ENCODE measurements around the gene CCNB2. TPM values are rescaled to one million over a fixed set of nuclear protein-coding genes. Genes with fewer than 3 reads are reported as not detected.

Gene CCNB2
- total and polyA plus RNA-seq, 9 of the 15 experiments (the other 6 are each of a cell fraction or from before 2014, with no cell fraction given): 84.8 to 266 (median 124) TPM

GRCh38 chr15:59069430-59069829 is 35.5 kb upstream of the CCNB2 start (continued):
- TF ChIP-seq FOXK1 (CRISPR knock-in tag; IDR thresholded peaks at IDR 0.05; ENCODE audit: borderline replicate concordance) (no peak), NELFE (IDR thresholded peaks at IDR 0.05; ENCODE audit: insufficient read depth, insufficient read length) (no peak), ZNF347 (CRISPR knock-in tag; IDR thresholded peaks at IDR 0.05; ENCODE audit: low read depth) (no peak), IRF1 (CRISPR knock-in tag; IDR thresholded peaks at IDR 0.05; ENCODE audit: borderline replicate concordance) (no peak), SRSF7 (optimal IDR thresholded peaks at IDR 0.05; ENCODE audit: low read depth, low read length) (no peak), ZNF354B (CRISPR knock-in tag; IDR thresholded peaks at IDR 0.05) (no peak)

- Histone ChIP-seq H3K4me2 (ENCODE audit: insufficient read depth, low read length) (no peak overlapping the region), H3K79me2 (ENCODE audit: control insufficient read depth, insufficient read depth, low read length) (no peaks in the 10 kb centered on the region), H2AFZ (ENCODE audit: low read depth, low read length) (no peak overlapping the region), H3K27me3 (ENCODE audit: control insufficient read depth in 2 of 2, insufficient read depth in 2 of 2, low read length in 2 of 2) (no peaks in the 10 kb centered on the region), H3K4me1 (replicated peaks in 1 of 2; ENCODE audit: control insufficient read depth in 2 of 2, insufficient read depth in 2 of 2, low read length in 2 of 2) (no peaks in the 10 kb centered on the region), H3K9me1 (ENCODE audit: control insufficient read depth, insufficient read depth, low read length) (no peaks in the 10 kb centered on the region), H3K36me3 (ENCODE audit: control insufficient read depth, insufficient read depth, low read length) (peaks cover 46% of the 10 kb centered on the region; the same call in 2 of the 3 replicates), H3K27ac (ENCODE audit: extremely low read depth, low read depth, low read length) (no peak overlapping the region), H3K9me3 (replicated peaks; ENCODE audit: control insufficient read depth, insufficient read depth, low read depth, low read length) (no peaks in the 10 kb centered on the region), H4K20me1 (replicated peaks; ENCODE audit: control insufficient read depth, insufficient read depth, low read length) (no peaks in the 10 kb centered on the region), H3K9ac (ENCODE audit: insufficient read depth in 1 of 2, low read depth in 2 of 2, low read length in 2 of 2) (no peak overlapping the region), H3K4me3 (no peak overlapping the region)
- no TSS peak for BruUV-seq (replicated peaks)
- DNase-seq (ENCODE audit: extremely low read depth in 1 of 4, low spot score in 3 of 4) (no peak), ATAC-seq (no peak), FAIRE-seq (peak; percentile 6)
- intact Hi-C loops (cut with micrococcal nuclease) (no loop called here), in situ Hi-C loops (cut with MboI) (no loop called here)
- 100% methylated on average over 1 of the region's 1 CpG for WGBS (ENCODE audit: insufficient coverage, low coverage, missing lambda C conversion rate)
- POLR2A ChIA-PET: interaction anchor here (0.6 to 2.1 kb wide), 2 partner anchors 8 to 23 kb away, joined by 3 to 9 read pairs; no protein-coding TSS in a partner anchor
- CTCF ChIA-PET (ENCODE audit: low intra/inter-chr PET ratio): no interaction called here
- TF ChIP-seq SMARCA5 (IDR thresholded peaks at IDR 0.05): no peak
- no peak for TF ChIP-seq ZBTB12 (CRISPR knock-in tag; IDR thresholded peaks at IDR 0.05)
- no peak for TF ChIP-seq CBX8 (IDR thresholded peaks at IDR 0.05; ENCODE audit: borderline replicate concordance, extremely low read depth, low read depth, low read length, poor library complexity, severe bottlenecking)
- TF ChIP-seq TGIF2 (CRISPR knock-in tag; IDR thresholded peaks at IDR 0.05): no peak
- no peak for TF ChIP-seq PCBP2 (IDR thresholded peaks at IDR 0.05; ENCODE audit: low read depth, low read length, poor library complexity, severe bottlenecking)
- TF ChIP-seq, protein P1, sequence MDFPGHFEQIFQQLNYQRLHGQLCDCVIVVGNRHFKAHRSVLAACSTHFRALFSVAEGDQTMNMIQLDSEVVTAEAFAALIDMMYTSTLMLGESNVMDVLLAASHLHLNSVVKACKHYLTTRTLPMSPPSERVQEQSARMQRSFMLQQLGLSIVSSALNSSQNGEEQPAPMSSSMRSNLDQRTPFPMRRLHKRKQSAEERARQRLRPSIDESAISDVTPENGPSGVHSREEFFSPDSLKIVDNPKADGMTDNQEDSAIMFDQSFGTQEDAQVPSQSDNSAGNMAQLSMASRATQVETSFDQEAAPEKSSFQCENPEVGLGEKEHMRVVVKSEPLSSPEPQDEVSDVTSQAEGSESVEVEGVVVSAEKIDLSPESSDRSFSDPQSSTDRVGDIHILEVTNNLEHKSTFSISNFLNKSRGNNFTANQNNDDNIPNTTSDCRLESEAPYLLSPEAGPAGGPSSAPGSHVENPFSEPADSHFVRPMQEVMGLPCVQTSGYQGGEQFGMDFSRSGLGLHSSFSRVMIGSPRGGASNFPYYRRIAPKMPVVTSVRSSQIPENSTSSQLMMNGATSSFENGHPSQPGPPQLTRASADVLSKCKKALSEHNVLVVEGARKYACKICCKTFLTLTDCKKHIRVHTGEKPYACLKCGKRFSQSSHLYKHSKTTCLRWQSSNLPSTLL (IDR thresholded peaks at IDR 0.05): no peak
- TF ChIP-seq SAFB (IDR thresholded peaks at IDR 0.05; ENCODE audit: borderline replicate concordance, low read depth, low read length): no peak
- no peak for TF ChIP-seq ZSCAN29 (IDR thresholded peaks at IDR 0.05)
- no peak for TF ChIP-seq ZNF354B (CRISPR knock-in tag; IDR thresholded peaks at IDR 0.05)
- no peak for TF ChIP-seq GABPA (tag; conservative IDR thresholded peaks at IDR 0.05; ENCODE audit: low read depth)
- TF ChIP-seq XRCC3 (IDR thresholded peaks at IDR 0.05): no peak
Measured at GRCh38 chr15:59074607-59075006, 30.3 kb upstream of the CCNB2 start.
